GM18868 (cell line): ENCODE results near the gene STK32C.
A peak's percentile ranks its signal among the peaks of the same experiment; 100 is the strongest.
"Not testable (repeated sequence)": the region's sequence is repeated elsewhere in the genome, so short reads cannot be mapped to it uniquely, and the experiment has no call there.

Experiments used
- ATAC-seq: cut with Tn5 transposase; IDR thresholded peaks from one replicate; pipeline ENCODE4 v1.9.1; 2021; ENCODE audit warnings: mild to moderate bottlenecking, moderate library complexity; ENCODE audit not compliant: unreplicated experiment

STK32C gene

DNA sequence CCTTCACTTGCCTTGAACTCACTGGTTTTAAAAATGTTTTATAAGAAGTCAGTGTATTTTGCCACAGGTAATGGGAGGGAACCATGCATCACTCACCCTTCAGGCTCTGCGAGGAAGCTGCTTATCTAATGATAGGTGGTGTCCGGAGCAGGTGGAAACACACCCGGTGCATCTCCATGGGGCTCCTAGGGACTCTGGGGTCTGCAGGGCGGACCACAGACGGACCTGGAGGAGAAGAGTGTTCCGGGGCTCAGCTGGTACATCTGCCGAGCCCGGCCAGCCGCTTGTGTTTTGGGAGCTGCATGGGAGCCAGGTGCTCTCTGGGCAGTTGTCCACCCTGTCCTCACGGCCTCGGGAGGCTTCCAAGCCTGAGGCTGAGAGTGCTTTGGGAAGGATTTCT is 31.5 kb upstream of the STK32C start:
- ATAC-seq: no peak

- ATAC-seq: no peak
These were observed 31.1 kb upstream of the STK32C start for GRCh38 chr10:132338876-132339275.

- not testable (repeated sequence) for ATAC-seq
These were observed 30.1 kb upstream of the STK32C start for GRCh38 chr10:132337854-132338253.

DNA sequence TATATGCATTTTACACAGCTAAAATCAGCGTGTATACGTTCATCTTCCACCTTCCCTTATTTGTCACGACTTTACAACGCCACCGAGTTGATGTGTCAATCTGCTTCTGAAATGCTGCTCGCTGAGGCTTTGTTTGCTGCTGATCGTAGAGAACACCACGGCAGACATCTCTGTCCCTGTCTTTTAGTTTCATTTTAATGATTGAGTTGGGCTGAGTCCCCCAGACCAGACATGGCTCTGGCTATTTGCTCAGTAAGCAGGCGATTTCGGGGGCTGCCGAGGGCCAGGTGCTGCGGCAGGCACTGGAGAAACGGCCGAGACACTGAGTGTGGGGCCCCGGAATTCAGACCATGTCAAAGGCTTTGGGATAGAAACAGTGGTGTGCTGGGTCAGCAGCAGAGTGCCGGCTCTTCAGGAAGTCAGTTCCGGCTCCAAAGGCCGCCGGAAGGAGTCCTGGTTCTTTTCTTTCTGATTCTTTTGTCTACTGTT is 29.2 kb upstream of the STK32C start:
- ATAC-seq: no peak

GRCh38 chr10:132336064-132336746 is 28.5 kb upstream of the STK32C start:
- ATAC-seq: no peak

DNA sequence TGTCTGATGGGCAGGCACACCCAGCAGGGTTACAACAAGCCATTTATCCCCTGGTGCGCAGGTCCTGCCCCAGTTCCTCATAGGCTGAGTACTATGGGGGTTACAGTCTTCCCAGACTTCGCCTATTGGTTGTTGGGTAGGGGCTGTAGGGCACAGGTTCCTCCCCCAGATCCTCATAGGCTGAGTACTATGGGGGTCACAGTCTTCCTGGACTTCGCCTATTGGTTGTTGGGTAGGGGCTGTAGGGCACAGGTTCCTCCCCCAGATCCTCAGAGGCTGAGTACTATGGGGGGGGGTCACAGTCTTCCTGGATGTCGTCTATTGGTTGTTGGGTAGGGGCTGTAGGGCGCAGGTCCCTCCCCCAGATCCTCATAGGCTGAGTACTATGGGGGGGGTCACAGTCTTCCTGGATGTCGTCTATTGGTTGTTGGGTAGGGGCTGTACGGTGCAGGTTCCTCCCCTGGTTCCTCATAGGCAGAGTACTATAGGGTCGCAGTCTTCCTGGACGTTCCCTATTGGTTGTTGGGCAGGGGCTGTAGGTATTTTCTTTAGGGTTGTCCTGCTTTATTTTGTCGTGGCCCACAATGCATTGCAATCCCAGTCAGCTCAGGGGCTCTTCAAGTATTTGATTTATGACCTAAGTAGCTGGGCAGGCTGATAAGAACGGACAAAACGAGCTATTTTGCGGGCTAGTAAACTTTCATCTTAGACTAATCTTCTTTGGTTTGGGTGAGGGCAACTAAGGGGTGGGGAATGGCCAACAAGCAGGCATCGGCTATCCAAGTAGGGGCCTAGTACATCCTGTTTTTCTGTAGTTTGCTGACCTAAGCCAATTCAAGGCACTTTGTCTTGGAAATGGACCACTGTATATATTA is 27.7 kb upstream of the STK32C start:
- peak; percentile 50 for ATAC-seq

DNA sequence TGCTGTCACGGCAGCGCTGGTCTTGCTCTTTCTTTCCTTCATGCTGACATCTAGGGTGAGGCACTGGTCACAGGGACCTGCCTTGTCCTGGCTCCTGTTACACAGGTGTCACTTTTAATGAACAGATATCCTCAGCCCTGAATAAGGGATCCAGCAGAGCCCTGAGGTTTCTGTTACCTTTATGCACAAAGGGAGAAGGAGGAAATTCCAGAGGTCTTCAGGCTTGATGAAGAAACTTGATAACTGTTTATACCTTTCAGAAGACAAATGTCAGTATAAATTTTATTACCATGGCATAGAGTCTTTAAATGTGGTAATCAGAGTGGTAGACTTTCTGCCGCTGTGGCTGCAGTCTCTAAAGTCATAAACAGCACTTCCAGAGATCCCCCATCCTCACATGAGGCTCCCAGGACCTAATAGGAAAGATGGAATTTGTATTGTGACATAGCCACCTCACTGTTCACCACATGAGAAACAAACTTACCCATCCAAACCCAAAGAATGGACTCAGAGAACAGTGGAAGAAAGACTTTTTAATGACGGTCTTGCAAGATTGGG is 27.0 kb upstream of the STK32C start:
- ATAC-seq: no peak

GRCh38 chr10:132333386-132333785 is 25.6 kb upstream of the STK32C start:
- no peak for ATAC-seq

- ATAC-seq: peak; percentile 44
These were observed 24.6 kb upstream of the STK32C start for GRCh38 chr10:132332433-132332754.

- ATAC-seq: peak; percentile 69
These were observed 24.1 kb upstream of the STK32C start, which contains the start of gene LRRC27 for GRCh38 chr10:132331601-132332432. LRRC27 (plus strand) TSS chr10:132332193; CDS start chr10:132333525, 1,332 bp downstream.

- ATAC-seq: no peak
These were observed 22.7 kb upstream of the STK32C start for GRCh38 chr10:132330486-132330833.

GRCh38 chr10:132329565-132330485 is 22.1 kb upstream of the STK32C start:
- ATAC-seq: no peak

DNA sequence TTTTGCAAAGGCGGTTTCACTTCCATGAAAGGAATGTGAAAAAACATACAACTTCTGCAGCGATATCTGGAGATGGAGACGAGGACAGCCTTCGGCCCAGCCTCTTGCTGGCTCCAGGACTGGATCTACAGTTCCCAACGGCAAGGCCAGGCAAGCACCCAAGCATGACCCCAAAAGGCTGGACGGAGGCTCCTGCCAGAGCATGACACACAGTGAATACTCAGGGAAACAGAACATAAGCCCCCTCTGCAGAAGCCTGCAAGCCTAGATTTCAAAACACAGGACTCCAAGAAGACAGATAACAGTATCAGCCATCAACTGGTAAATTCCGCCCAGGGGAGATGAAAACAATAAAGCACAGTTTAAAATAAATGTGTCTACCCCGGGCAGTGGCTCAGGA is 21.0 kb upstream of the STK32C start:
- ATAC-seq: no peak

GRCh38 chr10:132328106-132328505 is 20.4 kb upstream of the STK32C start:
- ATAC-seq: no peak

DNA sequence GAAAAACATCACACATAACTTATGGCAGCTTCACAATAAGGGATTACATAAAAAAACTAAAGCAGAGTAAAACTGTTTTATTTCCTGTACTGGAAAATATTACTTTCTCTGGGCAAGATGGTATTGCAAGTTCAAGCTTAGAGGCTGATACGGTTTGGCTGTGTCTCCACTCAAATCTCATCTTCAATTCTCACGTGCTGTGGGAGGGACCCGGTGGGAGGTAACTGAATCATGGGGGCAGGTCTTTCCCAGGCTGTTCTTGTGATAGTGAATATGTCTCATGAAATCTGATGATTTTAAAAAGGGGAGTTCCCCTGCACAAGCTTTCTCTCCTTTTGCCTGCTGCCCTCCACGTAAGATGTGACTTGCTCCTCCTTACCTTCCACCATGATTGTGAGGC is 19.2 kb upstream of the STK32C start:
- ATAC-seq: no peak

- no peak for ATAC-seq
These were observed 18.7 kb upstream of the STK32C start for GRCh38 chr10:132326344-132326889.

GRCh38 chr10:132324186-132324585 is 16.4 kb upstream of the STK32C start:
- ATAC-seq: no peak

- no peak for ATAC-seq
These were observed 14.9 kb upstream of the STK32C start for GRCh38 chr10:132322586-132323048.

DNA sequence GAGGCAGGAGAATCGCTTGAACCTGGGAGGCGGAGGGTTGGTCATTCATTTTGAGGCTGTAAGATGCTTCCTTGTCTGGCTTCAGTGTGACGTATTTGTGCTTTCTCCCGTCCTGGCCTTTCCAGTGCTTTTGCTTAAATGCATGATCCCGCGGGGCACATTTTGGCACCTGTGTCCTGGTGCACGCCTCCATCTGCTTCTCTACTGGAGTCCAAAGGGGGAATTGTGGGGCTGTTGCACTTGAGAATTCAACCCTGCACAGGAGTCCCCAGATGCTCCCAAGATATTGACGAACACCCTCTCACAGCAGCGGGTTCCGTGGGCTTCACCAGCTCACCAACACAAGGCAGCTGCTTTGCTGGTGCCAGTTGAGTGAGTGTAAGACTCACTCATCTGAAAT is 14.0 kb upstream of the STK32C start:
- no peak for ATAC-seq
